ENCODE measurements around the gene PPP1R37. TPM values are rescaled to one million over a fixed set of nuclear protein-coding genes. Genes with fewer than 3 reads are reported as not detected.
A peak's percentile ranks its signal among the peaks of the same experiment; 100 is the strongest.

PPP1R37 gene
- total RNA-seq, 1 experiment from 2014 or later, result 33.6 TPM

- Histone ChIP-seq H3K4me1 (ENCODE audit: insufficient read depth, low read length) (no peaks in the 10 kb centered on the region; the same call in 1 of the 2 replicates), H2AK5ac (ENCODE audit: insufficient read length, low read length) (no peak overlapping the region), H3K9ac (ENCODE audit: extremely low read depth, insufficient read length, low read length) (no peak overlapping the region), H3K79me2 (ENCODE audit: insufficient read depth, low read length) (no peaks in the 10 kb centered on the region; the same call in 1 of the 2 replicates), H4K91ac (ENCODE audit: insufficient read length, low read depth, low read length) (no peak overlapping the region), H3K18ac (ENCODE audit: insufficient read length, low read depth, low read length) (no peak overlapping the region), H4K5ac (ENCODE audit: insufficient read length, low read depth, low read length) (no peak overlapping the region), H2BK15ac (ENCODE audit: low read depth, low read length) (no peak overlapping the region), H3K56ac (ENCODE audit: insufficient read length, low read depth, low read length) (no peak overlapping the region), H4K20me1 (ENCODE audit: control insufficient read depth, insufficient read depth, insufficient read length) (no peaks in the 10 kb centered on the region), H3K9me3 (ENCODE audit: control insufficient read depth, low read depth, low read length) (no peaks in the 10 kb centered on the region), H3K79me1 (ENCODE audit: insufficient read depth, low read depth, low read length, poor library complexity, severe bottlenecking) (peaks cover 3% of the 10 kb centered on the region), H2BK20ac (ENCODE audit: low read depth, low read length, poor library complexity, severe bottlenecking) (no peak overlapping the region), H3K23me2 (ENCODE audit: insufficient read length, low read depth, low read length, poor library complexity, severe bottlenecking) (peaks cover 4% of the 10 kb centered on the region), H3K23ac (ENCODE audit: insufficient read length, low read depth, low read length) (no peak overlapping the region), H2BK5ac (ENCODE audit: insufficient read length, low read length) (no peak overlapping the region), H4K8ac (replicated peaks; ENCODE audit: insufficient read length, low read depth, low read length) (no peak overlapping the region), H3K27me3 (ENCODE audit: insufficient read depth, low read length) (no peaks in the 10 kb centered on the region), H3K4me2 (ENCODE audit: insufficient read depth, insufficient read length, low read length) (no peak overlapping the region), H3K4ac (ENCODE audit: low read depth, low read length) (no peak overlapping the region), H2BK12ac (ENCODE audit: insufficient read length, low read depth, low read length) (no peak overlapping the region), H3K14ac (ENCODE audit: insufficient read depth, low read length) (no peak overlapping the region), H2BK120ac (ENCODE audit: low read depth, low read length, poor library complexity, severe bottlenecking) (no peak overlapping the region), H3T11ph (ENCODE audit: low read length) (no peak overlapping the region), H3K27ac (ENCODE audit: insufficient read length, low read depth, low read length) (no peak overlapping the region), H2AFZ (ENCODE audit: low read length) (no peak overlapping the region)
- H3K9me3 Mint-ChIP-seq, result no peaks in the 10 kb centered on the region
- no peaks in the 10 kb centered on the region; a peak in 2 of 7 replicates for H3K36me3 Mint-ChIP-seq (ENCODE audit: insufficient read depth in 1 of 3, low read depth in 3 of 3)
- TF ChIP-seq, protein P1, sequence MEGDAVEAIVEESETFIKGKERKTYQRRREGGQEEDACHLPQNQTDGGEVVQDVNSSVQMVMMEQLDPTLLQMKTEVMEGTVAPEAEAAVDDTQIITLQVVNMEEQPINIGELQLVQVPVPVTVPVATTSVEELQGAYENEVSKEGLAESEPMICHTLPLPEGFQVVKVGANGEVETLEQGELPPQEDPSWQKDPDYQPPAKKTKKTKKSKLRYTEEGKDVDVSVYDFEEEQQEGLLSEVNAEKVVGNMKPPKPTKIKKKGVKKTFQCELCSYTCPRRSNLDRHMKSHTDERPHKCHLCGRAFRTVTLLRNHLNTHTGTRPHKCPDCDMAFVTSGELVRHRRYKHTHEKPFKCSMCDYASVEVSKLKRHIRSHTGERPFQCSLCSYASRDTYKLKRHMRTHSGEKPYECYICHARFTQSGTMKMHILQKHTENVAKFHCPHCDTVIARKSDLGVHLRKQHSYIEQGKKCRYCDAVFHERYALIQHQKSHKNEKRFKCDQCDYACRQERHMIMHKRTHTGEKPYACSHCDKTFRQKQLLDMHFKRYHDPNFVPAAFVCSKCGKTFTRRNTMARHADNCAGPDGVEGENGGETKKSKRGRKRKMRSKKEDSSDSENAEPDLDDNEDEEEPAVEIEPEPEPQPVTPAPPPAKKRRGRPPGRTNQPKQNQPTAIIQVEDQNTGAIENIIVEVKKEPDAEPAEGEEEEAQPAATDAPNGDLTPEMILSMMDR (conservative IDR thresholded peaks at IDR 0.05), result no peak
- no CpG with 5 or more reads among the region's 13 CpGs for WGBS (ENCODE audit: extremely low coverage, insufficient read length, low lambda C conversion rate)
- 0 out of 7 replicates have a peak overlapping the region, but pooled peaks of 1 of the 3 experiments have one; percentile 57 for H3K27ac Mint-ChIP-seq
- H3K4me3 Mint-ChIP-seq, result no peak overlapping the region
- H3K27me3 Mint-ChIP-seq (ENCODE audit: low read depth), result no peaks in the 10 kb centered on the region
- no peak for DNase-seq
- H3K4me1 Mint-ChIP-seq, result peaks cover 25 to 30% of the 10 kb centered on the region in 2 experiments
Measured at GRCh38 chr19:45130236-45130635, 37.3 kb downstream of the PPP1R37 start.

All from H9 (cell line).